ENCODE results near the gene PCDHAC2. TPM values are rescaled to one million over a fixed set of nuclear protein-coding genes. Genes with fewer than 3 reads are reported as not detected.

The PCDHAC2 gene
- total and polyA plus RNA-seq, 8 donors: 2.8 to 12.6 (median 3.4) TPM

DNA sequence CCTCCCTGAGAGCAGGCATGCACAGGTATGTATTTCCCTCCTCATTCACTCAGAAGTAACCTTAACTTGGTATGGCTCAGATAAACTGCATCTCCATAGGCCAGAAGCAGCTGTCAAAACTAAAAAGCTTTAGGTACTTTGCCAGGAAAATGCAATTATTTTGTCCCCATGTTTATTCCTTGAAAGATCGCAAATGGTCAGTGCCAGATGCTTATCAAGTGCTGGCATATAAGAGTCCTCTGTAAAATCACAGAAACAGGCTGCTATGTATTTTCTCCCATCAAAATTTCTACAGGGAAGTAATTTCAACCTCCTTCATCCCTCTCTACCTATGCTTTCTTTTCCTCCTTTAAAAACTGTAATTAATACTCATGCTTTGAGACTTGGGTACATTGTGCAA, 12.7 kb downstream of the PCDHAC2 start:
- H3K27me3 ChIP-seq: no peaks in the 10 kb centered on the region
- H3K4me3 ChIP-seq: no peak overlapping the region
- no peaks in the 10 kb centered on the region for H3K36me3 ChIP-seq
- ATAC-seq: no peak
- no peaks in the 10 kb centered on the region for H3K9me3 ChIP-seq
- no peaks in the 10 kb centered on the region for H3K4me1 ChIP-seq
- no peak overlapping the region for H3K27ac ChIP-seq
- intact Hi-C loops (cut with DNase I): no loop called here
- DNase-seq: no peak
- TF ChIP-seq, protein P1, sequence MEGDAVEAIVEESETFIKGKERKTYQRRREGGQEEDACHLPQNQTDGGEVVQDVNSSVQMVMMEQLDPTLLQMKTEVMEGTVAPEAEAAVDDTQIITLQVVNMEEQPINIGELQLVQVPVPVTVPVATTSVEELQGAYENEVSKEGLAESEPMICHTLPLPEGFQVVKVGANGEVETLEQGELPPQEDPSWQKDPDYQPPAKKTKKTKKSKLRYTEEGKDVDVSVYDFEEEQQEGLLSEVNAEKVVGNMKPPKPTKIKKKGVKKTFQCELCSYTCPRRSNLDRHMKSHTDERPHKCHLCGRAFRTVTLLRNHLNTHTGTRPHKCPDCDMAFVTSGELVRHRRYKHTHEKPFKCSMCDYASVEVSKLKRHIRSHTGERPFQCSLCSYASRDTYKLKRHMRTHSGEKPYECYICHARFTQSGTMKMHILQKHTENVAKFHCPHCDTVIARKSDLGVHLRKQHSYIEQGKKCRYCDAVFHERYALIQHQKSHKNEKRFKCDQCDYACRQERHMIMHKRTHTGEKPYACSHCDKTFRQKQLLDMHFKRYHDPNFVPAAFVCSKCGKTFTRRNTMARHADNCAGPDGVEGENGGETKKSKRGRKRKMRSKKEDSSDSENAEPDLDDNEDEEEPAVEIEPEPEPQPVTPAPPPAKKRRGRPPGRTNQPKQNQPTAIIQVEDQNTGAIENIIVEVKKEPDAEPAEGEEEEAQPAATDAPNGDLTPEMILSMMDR (IDR thresholded peaks at IDR 0.05): no peak

DNA sequence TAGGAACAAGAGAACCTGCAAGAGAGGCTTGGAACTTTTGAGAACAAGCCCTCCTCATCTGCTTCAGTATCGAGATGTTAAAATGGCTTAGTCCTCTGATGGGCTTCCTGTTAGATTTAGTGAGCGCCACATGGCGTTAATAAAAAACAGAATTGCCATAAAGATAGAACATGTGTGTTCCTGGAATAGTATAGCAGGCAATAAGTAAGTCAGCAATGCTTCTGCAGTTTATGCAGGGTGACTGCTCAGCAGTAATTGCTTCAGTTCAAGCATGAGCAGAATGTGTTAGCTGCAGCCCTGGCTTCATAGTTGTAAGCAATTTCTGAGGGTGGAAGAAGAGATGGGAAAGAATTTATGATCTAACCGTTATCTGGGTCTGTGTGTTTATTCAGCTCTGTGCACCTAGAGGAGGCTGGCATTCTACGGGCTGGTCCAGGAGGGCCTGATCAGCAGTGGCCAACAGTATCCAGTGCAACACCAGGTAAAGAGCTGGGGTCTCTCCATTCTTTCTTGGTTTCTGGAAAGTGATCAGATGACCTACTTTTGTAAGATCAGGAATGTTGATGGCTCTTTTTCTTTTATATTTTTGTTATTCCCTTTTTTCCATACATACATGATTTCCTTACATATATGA, 15.9 kb downstream of the PCDHAC2 start:
- H3K4me1 ChIP-seq: no peaks in the 10 kb centered on the region
- ATAC-seq (no peak), DNase-seq (no peak)
- H3K27ac ChIP-seq: no peak overlapping the region
- intact Hi-C loops (cut with DNase I): no loop called here
- H3K27me3 ChIP-seq: no peaks in the 10 kb centered on the region
- H3K4me3 ChIP-seq: no peak overlapping the region
- no peaks in the 10 kb centered on the region for H3K9me3 ChIP-seq
- TF ChIP-seq, protein P1 (IDR thresholded peaks at IDR 0.05): no peak
- no peaks in the 10 kb centered on the region for H3K36me3 ChIP-seq

DNA sequence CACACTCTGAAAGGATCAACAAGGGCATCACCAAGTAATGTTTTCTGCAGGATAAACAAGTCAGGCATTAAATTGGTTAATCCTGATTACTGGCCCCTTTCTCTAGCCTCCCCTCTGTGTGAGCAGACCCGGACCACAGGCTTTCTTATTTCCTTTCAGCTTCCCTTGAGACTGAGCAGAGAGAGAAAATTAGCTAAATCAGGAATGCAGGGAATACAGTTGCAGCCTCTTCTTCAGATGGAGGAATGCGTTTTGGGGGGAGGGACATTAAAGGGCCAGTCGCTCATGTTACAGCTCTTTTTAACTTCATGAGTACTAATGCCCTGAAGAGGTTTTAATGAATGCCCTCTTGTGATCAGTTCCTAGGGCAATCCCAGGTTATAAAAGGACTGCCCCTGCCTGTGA, 19.8 kb downstream of the PCDHAC2 start:
- Histone ChIP-seq H3K27me3 (no peaks in the 10 kb centered on the region), H3K4me3 (no peak overlapping the region), H3K4me1 (no peaks in the 10 kb centered on the region), H3K36me3 (no peaks in the 10 kb centered on the region), H3K27ac (no peak overlapping the region), H3K9me3 (no peaks in the 10 kb centered on the region)
- no peak for DNase-seq
- intact Hi-C loops (cut with DNase I): no loop called here
- no peak for ATAC-seq
- TF ChIP-seq, protein P1 (IDR thresholded peaks at IDR 0.05): no peak

DNA sequence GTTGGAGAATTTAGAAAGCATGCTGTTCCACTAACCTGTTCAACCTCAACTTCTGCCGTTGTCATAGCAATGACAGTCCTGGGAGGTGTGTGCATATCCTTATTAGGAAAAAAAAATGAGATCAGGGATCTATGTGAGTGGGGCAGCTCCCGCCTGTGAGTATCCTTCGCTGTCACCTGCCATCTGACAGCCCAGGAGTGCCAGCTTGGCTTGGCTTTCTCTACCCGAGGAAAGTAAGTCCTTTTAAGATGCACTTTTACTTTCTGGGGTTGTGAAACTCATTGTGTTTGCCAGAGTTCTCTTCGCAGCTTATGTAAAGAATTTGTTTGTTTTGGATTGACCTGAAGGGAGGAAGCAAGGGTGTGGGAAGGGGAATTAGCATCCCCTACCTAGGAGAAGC, 21.8 kb downstream of the PCDHAC2 start:
- peak in 1 of 4 donors; percentile 66 for DNase-seq
- Histone ChIP-seq H3K4me3 (no peak overlapping the region), H3K4me1 (no peaks in the 10 kb centered on the region), H3K9me3 (no peaks in the 10 kb centered on the region), H3K36me3 (no peaks in the 10 kb centered on the region), H3K27ac (peak overlapping the region in 1 of 2 donors; percentile 53), H3K27me3 (no peaks in the 10 kb centered on the region)
- TF ChIP-seq, protein P1 (IDR thresholded peaks at IDR 0.05): no peak
- intact Hi-C loops (cut with DNase I): no loop called here
- peak; percentile 81 for ATAC-seq

DNA sequence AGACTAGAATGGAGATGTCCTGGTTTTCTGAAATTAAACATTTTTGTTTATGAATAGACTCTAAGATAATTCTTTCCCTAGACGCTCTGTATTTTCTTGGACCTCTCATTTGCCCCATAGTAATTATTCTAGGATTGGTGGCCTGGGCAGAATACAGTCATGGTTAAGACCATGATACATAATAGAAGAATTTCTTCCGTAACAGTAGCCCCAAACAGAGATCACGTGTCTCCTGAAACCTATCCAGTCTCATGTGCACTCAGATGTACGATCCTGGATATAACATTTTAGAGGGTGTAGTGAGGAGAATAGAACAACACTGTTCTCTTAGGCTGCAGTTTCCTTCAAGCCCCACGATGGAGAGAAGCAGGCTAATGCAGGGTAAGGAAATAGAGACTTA, 22.3 kb downstream of the PCDHAC2 start:
- no peaks in the 10 kb centered on the region for H3K36me3 ChIP-seq
- no peak overlapping the region for H3K4me3 ChIP-seq
- TF ChIP-seq, protein P1 (IDR thresholded peaks at IDR 0.05): no peak
- intact Hi-C loops (cut with DNase I): no loop called here
- ATAC-seq (no peak), DNase-seq (no peak)
- no peaks in the 10 kb centered on the region for H3K9me3 ChIP-seq
- H3K4me1 ChIP-seq: no peaks in the 10 kb centered on the region
- H3K27ac ChIP-seq: peak overlapping the region in 1 of 2 donors; percentile 42
- no peaks in the 10 kb centered on the region for H3K27me3 ChIP-seq
